ENCODE measurements around the gene HEATR9. TPM values are rescaled to one million over a fixed set of nuclear protein-coding genes. Genes with fewer than 3 reads are reported as not detected.

Gene HEATR9
- polyA plus RNA-seq, 4 donors = 0.18 TPM; not detected in 3

- no peak for DNase-seq (ENCODE audit: low read depth in 4 of 4, low spot score in 3 of 4)
These were observed 56.2 kb downstream of the HEATR9 start for GRCh38 chr17:35812456-35812855.

DNA sequence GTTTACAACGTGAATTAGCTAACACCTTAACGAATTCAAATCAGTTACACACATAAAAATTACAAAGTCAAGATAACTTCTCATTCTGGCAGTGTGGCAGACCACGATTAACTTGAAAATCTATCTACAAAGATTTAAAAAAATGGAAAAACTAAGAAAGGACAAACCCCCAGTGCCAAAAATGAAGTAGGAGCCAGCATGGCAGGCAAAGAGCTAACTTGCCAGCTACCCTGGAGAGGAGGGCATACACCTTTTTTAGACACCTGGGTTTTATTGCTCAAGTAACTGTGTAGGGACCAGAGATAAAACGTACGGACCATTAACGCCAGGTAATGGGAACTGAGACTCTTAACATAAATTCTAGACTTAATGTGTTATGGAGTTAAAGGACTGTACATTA, 56.9 kb downstream of the HEATR9 start:
- DNase-seq (ENCODE audit: low read depth in 4 of 4, low spot score in 3 of 4) = no peak

DNA sequence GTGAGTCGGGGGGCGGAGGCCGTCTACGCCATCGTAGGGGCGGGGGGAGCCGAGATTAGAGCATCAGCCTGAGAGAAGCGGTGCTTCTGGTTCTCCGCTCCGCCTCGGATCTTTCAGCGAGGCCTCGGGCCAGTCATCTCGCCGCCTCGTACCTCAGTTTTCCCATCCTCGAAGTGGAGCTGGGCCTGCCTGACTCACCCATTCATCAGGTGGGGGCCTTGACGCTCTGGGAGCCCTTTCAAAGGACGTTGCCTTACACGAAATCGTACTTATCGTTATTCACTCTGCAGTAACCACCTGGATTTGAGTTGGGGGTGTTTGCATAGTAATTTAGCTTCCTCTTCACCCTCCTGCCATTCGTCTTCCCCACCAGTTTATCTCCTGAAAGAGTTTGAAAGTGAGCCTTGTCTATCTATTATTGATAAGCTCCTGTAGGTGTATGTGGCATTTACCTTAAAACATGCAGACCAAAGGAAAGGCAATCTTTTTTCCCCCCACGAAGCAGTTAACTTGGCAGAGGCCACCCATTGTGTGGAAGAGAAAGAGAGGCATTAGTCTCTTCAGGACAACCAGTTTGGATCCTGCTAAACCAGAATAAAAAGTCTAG, 58.7 kb downstream of the HEATR9 start:
- DNase-seq (ENCODE audit: low read depth in 4 of 4, low spot score in 3 of 4) = peak in 2 of 4 donors; percentile 2 to 19

GRCh38 chr17:35808962-35809854, 59.5 kb downstream of the HEATR9 start, which contains the start of gene TAF15:
Gene TAF15, plus strand, starts transcription at chr17:35809484. Its CDS starts 86 bp downstream, at chr17:35809570.
- peak; percentile 94 to 96 (median 94) for DNase-seq (ENCODE audit: low read depth in 4 of 4, low spot score in 3 of 4)

DNA sequence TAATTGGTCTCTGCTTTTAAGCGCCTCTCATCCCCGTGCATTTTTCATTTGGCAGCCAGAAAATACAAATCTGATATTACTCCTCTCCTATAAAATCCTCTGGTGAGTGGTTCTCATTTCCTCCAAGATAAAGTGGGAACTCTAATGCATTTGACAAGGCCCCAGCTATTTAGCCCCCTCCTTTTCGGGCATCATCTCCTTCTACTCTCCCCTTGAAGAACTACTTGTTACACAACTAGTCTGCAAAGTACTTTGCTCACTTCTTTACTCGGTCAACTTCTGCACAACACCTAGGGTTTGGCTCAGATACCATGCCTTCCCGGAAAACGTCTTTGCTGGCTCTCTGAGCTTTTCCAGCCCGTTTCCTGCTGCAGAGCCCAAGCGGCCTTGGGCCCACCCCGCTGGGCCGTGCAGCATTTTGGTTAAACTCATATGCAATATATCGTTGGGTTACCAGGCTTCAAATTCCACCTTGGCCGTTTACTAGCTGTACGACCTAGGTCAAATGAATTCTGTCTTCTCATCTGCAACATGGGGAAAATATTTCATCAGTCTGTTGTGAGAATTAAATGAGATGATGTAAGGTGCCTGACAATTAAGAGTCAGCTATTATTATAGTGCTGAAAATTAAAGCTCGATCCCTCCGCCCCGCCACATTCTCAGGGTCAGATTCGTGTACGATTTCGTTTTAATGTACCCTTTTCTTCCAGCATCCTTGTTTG, 60.3 kb downstream of the HEATR9 start:
- no peak for DNase-seq (ENCODE audit: low read depth in 4 of 4, low spot score in 3 of 4)

DNA sequence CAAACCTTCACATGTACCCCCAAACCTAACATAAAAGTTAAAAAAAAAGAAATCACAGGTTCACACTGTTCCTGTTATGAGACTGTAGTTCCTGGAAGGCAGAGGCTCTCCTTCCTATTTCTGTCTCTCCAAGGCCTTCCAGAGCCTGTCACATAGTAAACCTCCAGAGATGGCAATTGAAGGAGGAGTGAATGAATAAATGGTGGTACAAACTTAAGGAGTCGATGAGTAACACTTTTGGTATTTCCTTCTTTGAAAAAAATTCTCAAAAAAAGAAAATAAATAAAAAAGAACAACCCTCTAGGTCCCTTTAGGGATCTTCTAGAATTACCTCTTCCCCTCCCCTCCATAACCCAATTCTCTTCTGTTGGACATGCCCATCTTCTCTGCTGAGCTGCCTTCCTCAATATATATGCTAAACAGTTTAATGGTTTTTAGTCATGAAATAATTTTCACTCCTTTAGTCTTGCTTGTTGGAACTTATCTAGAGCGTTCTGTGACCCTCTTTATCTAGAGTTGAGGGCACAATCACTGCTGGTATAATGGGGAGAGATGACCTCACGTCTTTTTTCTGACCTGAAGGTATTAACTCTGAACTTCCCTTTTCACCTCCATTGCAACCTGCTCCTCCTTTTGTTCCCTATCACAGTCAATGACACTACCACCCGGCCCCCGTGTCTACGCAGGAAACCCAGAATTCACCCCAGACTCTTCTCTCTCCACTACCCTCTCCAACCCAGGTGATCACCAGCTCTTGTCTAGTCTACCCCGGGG, 61.1 kb downstream of the HEATR9 start:
- DNase-seq (ENCODE audit: low read depth in 4 of 4, low spot score in 3 of 4) = no peak

Other genes with a start within 250 kb of the HEATR9 start
- 10 to 100 TPM in 3 of 4 donors, 1 to 10 TPM in 1; 4.8 to 15.0 (median 11.0) TPM for gene RASL10B, start 137.3 kb downstream of the HEATR9 start, polyA plus RNA-seq (ENCODE audit: insufficient read length in 4 of 4)
- gene GAS2L2, start 115.7 kb downstream of the HEATR9 start, polyA plus RNA-seq (ENCODE audit: insufficient read length in 4 of 4) = under 1 TPM in 2 of 4 donors, not detected in 2; 0.10 to 0.12 TPM
- gene C17orf50, start 108.0 kb downstream of the HEATR9 start, polyA plus RNA-seq (ENCODE audit: insufficient read length in 4 of 4) = under 1 TPM in 1 of 4 donors, not detected in 3; 0.21 TPM
- 10 to 100 TPM in 1 of 4 donors, 1 to 10 TPM in 3; 1.9 to 11.0 (median 2.4) TPM for gene MMP28, start 73.2 kb downstream of the HEATR9 start, polyA plus RNA-seq (ENCODE audit: insufficient read length in 4 of 4)
- gene TAF15, start 59.4 kb downstream of the HEATR9 start, polyA plus RNA-seq (ENCODE audit: insufficient read length in 4 of 4) = 100 to 1,000 TPM; 188 to 242 (median 234) TPM
- gene CCL5, start 11.5 kb upstream of the HEATR9 start, polyA plus RNA-seq (ENCODE audit: insufficient read length in 4 of 4) = 1 to 10 TPM; 1.1 to 2.1 (median 1.6) TPM
- 1 to 10 TPM; 1.4 to 3.6 (median 2.3) TPM for gene RDM1, start 61.9 kb upstream of the HEATR9 start, polyA plus RNA-seq (ENCODE audit: insufficient read length in 4 of 4)
- gene LYZL6, start 74.8 kb upstream of the HEATR9 start, polyA plus RNA-seq (ENCODE audit: insufficient read length in 4 of 4) = not detected
- under 1 TPM in 3 of 4 donors, not detected in 1; 0.10 to 0.53 (median 0.19) TPM for gene CCL16, start 112.6 kb upstream of the HEATR9 start, polyA plus RNA-seq (ENCODE audit: insufficient read length in 4 of 4)
- gene CCL14, start 117.8 kb upstream of the HEATR9 start, polyA plus RNA-seq (ENCODE audit: insufficient read length in 4 of 4) = 10 to 100 TPM; 14.5 to 17.6 (median 16.0) TPM
- 1 to 10 TPM in 3 of 4 donors, under 1 TPM in 1; 0.37 to 7.5 (median 5.2) TPM for gene CCL15, start 132.7 kb upstream of the HEATR9 start, polyA plus RNA-seq (ENCODE audit: insufficient read length in 4 of 4)
- not detected for gene CCL23, start 149.1 kb upstream of the HEATR9 start, polyA plus RNA-seq (ENCODE audit: insufficient read length in 4 of 4)
- 1 to 10 TPM in 1 of 4 donors, not detected in 3; 2.4 TPM for gene CCL18, start 195.4 kb upstream of the HEATR9 start, polyA plus RNA-seq (ENCODE audit: insufficient read length in 4 of 4)
- gene CCL3, start 221.3 kb upstream of the HEATR9 start, polyA plus RNA-seq (ENCODE audit: insufficient read length in 4 of 4) = 10 to 100 TPM in 1 of 4 donors, 1 to 10 TPM in 2, under 1 TPM in 1; 0.29 to 38.4 (median 2.1) TPM
- 10 to 100 TPM in 1 of 4 donors, 1 to 10 TPM in 1, under 1 TPM in 2; 0.16 to 34.9 (median 0.86) TPM for gene CCL4, start 234.9 kb upstream of the HEATR9 start, polyA plus RNA-seq (ENCODE audit: insufficient read length in 4 of 4)